Measurements from ENCODE around the gene DTNA. TPM values are rescaled to one million over a fixed set of nuclear protein-coding genes. Genes with fewer than 3 reads are reported as not detected.

The DTNA gene
- polyA plus RNA-seq, 1 donor (not counting 4 experiments of a cell fraction or from before 2014, with no cell fraction given): 0.81 TPM

DNA sequence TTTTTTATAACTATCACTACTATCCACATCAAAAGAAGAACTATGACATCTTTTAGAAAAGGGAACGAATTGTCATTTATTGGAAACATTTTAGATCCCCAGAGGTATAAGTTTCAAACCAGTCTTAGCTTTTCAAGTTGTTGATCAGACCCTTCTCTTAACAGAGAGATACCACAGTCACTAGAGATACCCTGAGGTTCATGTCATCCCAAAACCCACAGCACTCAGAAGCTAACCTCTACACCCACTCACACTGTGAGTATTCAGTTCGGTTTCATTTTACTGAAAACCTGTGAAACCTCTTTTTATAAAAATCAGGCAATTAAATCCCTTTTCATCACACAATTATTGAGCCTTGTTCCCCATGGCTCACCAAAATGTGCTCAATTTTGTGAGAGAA is 156.2 kb downstream of the DTNA start:
- Histone ChIP-seq H2AFZ (ENCODE audit: control insufficient read depth, low read length) (no peak overlapping the region), H3K4me3 (ENCODE audit: control insufficient read depth in 2 of 3, extremely low read depth in 1 of 3, insufficient read depth in 2 of 3, low read depth in 1 of 3, low read length in 3 of 3) (no peak overlapping the region), H4K20me1 (ENCODE audit: control insufficient read depth, extremely low read depth, insufficient read depth, low read length) (no peaks in the 10 kb centered on the region), H3K36me3 (ENCODE audit: control insufficient read depth in 2 of 2, extremely low read depth in 1 of 2, insufficient read depth in 2 of 2, low read length in 2 of 2) (no peaks in the 10 kb centered on the region), H3K9me1 (ENCODE audit: control insufficient read depth, extremely low read depth, insufficient read depth, low read length) (no peaks in the 10 kb centered on the region), H3K4me2 (ENCODE audit: control insufficient read depth, extremely low read depth, insufficient read depth, low read depth, low read length) (no peak overlapping the region), H3K27me3 (ENCODE audit: control insufficient read depth, extremely low read depth, insufficient read depth, low read length) (no peaks in the 10 kb centered on the region), H3K9me3 (ENCODE audit: control insufficient read depth, low read depth, low read length) (no peaks in the 10 kb centered on the region), H3K79me2 (ENCODE audit: control insufficient read depth, insufficient read depth, low read length) (no peaks in the 10 kb centered on the region), H3K27ac (ENCODE audit: control insufficient read depth, insufficient read depth, low read length) (no peak overlapping the region), H3K4me1 (ENCODE audit: control insufficient read depth, extremely low read depth, insufficient read depth, low read length) (no peaks in the 10 kb centered on the region), H3K9ac (ENCODE audit: control insufficient read depth, extremely low read depth, insufficient read depth, low read length) (no peak overlapping the region)
- FAIRE-seq (no peak), DNase-seq (ENCODE audit: low read depth, low spot score) (no peak)
- no peak for TF ChIP-seq EZH2 (IDR thresholded peaks at IDR 0.05; ENCODE audit: low read length)
- TF ChIP-seq, protein P1, sequence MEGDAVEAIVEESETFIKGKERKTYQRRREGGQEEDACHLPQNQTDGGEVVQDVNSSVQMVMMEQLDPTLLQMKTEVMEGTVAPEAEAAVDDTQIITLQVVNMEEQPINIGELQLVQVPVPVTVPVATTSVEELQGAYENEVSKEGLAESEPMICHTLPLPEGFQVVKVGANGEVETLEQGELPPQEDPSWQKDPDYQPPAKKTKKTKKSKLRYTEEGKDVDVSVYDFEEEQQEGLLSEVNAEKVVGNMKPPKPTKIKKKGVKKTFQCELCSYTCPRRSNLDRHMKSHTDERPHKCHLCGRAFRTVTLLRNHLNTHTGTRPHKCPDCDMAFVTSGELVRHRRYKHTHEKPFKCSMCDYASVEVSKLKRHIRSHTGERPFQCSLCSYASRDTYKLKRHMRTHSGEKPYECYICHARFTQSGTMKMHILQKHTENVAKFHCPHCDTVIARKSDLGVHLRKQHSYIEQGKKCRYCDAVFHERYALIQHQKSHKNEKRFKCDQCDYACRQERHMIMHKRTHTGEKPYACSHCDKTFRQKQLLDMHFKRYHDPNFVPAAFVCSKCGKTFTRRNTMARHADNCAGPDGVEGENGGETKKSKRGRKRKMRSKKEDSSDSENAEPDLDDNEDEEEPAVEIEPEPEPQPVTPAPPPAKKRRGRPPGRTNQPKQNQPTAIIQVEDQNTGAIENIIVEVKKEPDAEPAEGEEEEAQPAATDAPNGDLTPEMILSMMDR (optimal IDR thresholded peaks at IDR 0.05 in 1 of 3, IDR thresholded peaks at IDR 0.05 in 1 of 3, conservative IDR thresholded peaks at IDR 0.05 in 1 of 3; ENCODE audit: extremely low read depth in 1 of 3, insufficient read depth in 2 of 3, low read length in 3 of 3): no peak
- dilution Hi-C loops (cut with MboI; ENCODE audit: extremely low pct_ligation_motif_present, low sequenced_read_pairs): no loop called here

DNA sequence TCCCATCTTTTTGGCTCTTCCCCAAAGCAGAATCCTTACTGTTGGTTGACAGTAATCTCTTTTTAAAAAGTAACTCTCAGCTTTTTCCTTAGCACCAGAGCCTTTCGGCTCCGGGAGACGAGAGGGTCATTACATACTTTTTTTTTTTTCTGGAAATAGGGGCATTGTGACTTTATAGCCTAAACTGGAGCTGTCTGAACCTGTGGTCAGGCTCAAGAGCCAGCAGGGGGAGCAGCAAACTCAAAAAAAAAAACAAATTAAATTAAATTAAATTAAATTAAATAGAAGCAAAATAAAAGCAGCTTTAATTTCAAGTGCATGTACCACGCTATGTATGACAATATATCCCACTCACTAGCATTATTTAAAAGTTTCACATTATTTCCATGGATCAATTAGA is 156.6 kb downstream of the DTNA start:
- Histone ChIP-seq H3K4me1 (ENCODE audit: control insufficient read depth, extremely low read depth, insufficient read depth, low read length) (no peaks in the 10 kb centered on the region), H3K9me3 (ENCODE audit: control insufficient read depth, low read depth, low read length) (no peaks in the 10 kb centered on the region), H3K36me3 (ENCODE audit: control insufficient read depth in 2 of 2, extremely low read depth in 1 of 2, insufficient read depth in 2 of 2, low read length in 2 of 2) (no peaks in the 10 kb centered on the region), H3K9me1 (ENCODE audit: control insufficient read depth, extremely low read depth, insufficient read depth, low read length) (no peaks in the 10 kb centered on the region), H3K27ac (ENCODE audit: control insufficient read depth, insufficient read depth, low read length) (no peak overlapping the region), H3K4me2 (ENCODE audit: control insufficient read depth, extremely low read depth, insufficient read depth, low read depth, low read length) (no peak overlapping the region), H3K27me3 (ENCODE audit: control insufficient read depth, extremely low read depth, insufficient read depth, low read length) (no peaks in the 10 kb centered on the region), H3K9ac (ENCODE audit: control insufficient read depth, extremely low read depth, insufficient read depth, low read length) (no peak overlapping the region), H4K20me1 (ENCODE audit: control insufficient read depth, extremely low read depth, insufficient read depth, low read length) (no peaks in the 10 kb centered on the region), H3K4me3 (ENCODE audit: control insufficient read depth in 2 of 3, extremely low read depth in 1 of 3, insufficient read depth in 2 of 3, low read depth in 1 of 3, low read length in 3 of 3) (no peak overlapping the region), H2AFZ (ENCODE audit: control insufficient read depth, low read length) (no peak overlapping the region), H3K79me2 (ENCODE audit: control insufficient read depth, insufficient read depth, low read length) (no peaks in the 10 kb centered on the region)
- no peak for DNase-seq (ENCODE audit: low read depth, low spot score)
- dilution Hi-C loops (cut with MboI; ENCODE audit: extremely low pct_ligation_motif_present, low sequenced_read_pairs): no loop called here
- TF ChIP-seq, protein P1 (optimal IDR thresholded peaks at IDR 0.05 in 1 of 3, IDR thresholded peaks at IDR 0.05 in 1 of 3, conservative IDR thresholded peaks at IDR 0.05 in 1 of 3; ENCODE audit: extremely low read depth in 1 of 3, insufficient read depth in 2 of 3, low read length in 3 of 3): peak in 2 of 3 experiments; percentile 20 to 43
- TF ChIP-seq EZH2 (IDR thresholded peaks at IDR 0.05; ENCODE audit: low read length): no peak
- FAIRE-seq: no peak
